Stimulated activated CD8-positive, alpha-beta memory T cell treated with anti-CD3 and anti-CD28 coated beads, Interleukin-7, amount 100 ng/mL, for 4 hours (primary cell): Measurements from ENCODE around the gene CACNA1C.
"Not testable (repeated sequence)": the region's sequence is repeated elsewhere in the genome, so short reads cannot be mapped to it uniquely, and the experiment has no call there.

Experiments used
- DNase-seq, 2 donors: peaks; one replicate each; pipeline ENCODE4 v3.0.0-alpha.2; 2020; ENCODE audit warnings: low read depth in 2 of 2

The CACNA1C gene

DNA sequence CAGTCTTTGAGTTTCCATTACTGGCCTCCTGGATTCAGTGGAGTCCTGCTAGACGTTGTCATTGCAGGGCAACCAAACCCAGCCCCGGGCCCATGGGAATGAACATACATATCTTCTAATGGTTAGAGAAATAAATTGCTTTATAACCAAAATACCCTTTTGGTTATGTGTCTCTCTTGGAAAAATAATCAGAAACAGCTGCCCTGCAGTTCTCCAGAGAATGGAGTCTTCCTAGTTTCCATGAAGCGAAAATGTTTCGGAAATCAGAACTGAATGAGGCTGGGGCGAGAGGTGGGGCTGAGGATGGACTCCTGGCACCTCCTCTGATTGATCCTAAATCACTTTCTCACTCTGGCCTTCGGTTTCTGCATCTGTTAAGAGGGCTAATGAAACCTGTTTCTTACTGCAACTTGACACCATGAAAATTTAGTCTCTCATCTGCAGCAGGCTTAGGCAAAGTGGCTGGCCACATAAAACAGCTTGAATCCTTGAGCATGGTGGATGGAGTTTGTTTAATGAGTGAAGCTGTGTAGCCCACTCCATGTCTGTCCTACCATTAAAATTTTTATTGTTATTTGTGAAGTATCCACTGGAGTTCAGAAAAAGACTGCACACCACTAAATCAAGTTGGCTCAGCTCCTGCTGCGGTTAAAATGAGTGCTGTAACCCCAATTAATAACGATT is 198.9 kb downstream of the CACNA1C start:
- DNase-seq = no peak

DNA sequence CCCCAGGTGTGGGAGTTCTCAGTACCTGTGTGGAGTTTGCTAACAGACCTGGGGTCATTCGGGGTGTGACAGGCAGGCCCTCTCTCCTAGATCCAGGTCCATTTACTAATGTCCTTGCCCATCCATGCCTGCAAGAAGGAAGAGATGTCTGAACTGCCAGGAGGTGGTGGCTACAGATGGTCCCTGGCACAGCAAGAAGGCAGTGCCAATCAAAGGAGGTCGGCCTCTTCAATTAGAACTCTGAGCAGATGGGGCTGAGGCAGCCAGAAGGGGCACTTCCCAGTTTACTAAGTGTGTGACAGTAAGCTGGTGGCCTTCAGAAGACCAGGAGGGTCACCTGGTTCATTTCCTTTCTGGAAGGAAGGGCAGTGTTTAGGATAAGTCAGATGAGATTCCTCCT is 202.5 kb downstream of the CACNA1C start:
- DNase-seq = no peak

DNA sequence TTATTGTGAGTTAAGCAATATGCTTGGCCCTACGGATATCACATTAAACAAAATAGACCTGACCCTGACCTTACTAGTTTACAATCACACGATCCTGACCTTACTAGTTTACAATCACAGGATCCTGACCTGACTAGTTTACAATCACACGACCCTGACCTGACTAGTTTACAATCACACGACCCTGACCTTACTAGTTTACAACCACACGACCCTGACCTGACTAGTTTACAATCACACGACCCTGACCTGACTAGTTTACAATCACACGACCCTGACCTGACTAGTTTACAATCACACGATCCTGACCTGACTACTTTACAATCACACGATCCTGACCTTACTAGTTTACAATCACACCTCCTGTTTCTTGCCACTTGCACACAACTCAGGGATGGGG is 202.9 kb downstream of the CACNA1C start:
- DNase-seq = not testable (repeated sequence)

DNA sequence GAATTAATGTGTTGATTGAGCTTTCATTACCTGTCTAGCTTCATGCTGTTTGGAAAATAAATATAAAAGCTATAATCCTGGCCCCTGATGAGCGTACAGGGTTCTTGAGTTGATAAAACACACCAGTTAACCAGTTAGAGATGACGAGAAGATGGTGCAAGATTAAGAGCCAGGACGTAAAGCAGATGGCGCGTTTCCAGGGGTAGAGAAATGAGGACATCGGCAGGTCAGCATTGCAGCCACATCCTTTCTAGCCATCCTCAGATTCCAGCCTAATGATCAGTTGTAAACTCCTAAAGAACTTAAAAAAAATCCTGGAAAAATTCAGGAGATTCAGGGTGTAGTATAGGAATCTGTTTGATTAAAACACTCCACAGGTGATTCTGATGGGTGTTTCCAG is 203.7 kb downstream of the CACNA1C start:
- DNase-seq = no peak

DNA sequence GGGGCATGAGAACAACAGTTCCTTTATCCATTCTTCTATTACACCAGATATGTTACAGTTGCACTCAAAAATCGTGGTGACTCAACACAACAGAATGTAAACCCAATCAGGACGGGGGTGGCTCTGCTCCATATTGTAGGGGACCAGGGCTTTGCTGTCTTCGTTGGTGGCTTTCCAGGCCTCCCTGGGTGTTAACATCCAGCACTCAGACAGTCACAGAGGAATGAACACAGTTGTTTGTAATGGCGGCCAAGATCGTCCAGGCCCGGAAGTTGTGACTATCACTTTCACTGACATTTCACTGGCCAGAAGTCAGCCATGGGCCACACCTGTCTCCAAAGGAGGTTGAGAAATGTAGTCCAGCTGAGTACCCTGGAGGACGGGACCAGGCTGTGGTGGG is 204.1 kb downstream of the CACNA1C start:
- DNase-seq = no peak

DNA sequence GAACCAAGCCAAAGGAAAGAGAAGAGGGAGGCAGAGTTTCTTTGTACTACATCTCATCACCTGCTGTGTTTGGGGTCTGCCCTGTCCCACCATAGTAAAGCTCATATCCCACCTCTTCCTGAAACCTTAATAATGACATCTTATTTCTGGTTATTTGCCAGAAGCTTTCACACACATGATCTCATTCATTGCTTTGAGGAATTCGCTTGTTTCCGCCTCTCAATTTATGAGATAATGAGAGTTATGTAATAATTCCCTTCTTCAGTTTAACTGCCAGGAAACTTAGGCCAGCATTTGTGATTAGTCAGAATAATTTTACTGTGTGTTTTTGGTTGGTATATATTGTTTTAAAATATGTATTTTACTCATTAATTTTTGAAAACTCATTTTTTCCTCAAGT is 205.2 kb downstream of the CACNA1C start:
- no peak for DNase-seq

DNA sequence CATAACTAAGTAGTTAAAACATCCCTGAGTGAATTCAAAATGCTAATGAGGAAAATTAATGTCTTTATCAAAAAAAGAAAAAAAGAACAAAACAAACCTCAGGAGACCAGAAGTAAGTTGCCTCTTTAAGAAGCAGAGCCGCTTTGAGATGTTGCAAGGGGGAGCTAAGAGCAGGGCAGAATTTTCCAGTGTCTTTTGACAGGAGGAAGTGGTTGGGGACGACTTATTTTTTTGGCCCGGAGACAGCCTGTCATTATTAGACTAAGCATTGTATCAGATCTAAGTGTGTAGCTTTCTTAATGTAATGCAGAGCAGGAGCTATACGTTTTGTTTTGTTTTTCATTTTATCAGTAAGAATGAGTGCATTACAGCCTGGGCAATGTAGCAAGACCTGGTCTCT is 206.6 kb downstream of the CACNA1C start:
- DNase-seq = no peak

DNA sequence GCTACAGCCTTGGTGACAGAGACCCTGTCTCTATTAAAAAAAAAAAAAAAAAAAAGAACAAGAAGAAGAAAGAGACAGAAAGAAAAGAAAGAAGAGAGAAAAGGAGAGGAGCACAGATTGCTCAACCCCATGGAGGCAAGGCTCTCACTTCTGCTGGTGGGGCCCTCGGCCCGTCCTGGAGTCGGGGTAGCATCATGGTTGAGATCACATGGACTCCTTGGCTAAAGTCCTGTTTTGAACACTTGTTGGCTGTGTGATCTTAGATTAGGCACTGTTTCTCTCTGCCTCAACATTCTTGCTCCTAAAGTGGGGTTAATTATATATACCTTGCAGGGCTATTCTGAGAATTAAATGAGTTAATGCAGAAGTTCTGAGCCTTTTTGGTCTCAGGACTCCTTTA is 207.7 kb downstream of the CACNA1C start:
- DNase-seq = no peak

DNA sequence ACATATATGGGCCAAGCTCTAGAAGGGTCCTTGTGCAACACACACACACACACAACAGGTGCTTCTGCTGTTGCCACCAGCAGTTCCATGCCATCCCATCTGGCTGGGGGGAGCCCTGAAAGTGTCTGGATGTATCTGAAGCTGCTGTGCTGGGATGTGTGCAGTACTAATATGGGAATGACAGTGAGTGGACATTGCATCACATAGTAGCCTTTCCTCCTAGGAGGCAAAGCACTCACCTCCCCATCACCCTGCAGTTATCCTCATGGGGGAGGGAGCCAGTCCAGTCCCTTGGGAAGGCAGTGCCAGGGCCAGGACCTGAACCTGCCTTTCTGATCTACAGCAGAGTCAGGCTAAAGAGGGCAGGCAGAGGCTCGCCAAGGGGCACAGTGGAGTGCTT is 208.9 kb downstream of the CACNA1C start:
- no peak for DNase-seq

DNA sequence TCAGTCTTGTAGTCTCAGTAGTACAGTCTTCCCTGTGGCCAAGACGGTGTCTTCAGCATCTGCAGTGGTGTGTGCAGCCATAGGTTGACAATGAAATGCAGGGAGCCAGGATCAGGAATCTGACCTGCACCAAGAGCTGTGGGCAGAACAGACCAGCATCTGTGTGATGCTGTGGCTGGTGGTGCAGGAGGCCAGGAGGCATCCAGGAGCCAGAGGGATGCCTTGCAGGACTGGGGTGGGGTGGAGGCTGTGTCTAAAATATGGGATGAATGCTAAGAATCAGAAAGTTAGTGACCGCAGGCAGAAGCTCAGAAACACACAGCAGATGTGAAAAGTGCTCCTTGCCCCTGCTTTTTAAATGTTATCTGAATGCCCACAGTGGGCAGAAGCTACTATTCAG is 209.7 kb downstream of the CACNA1C start:
- DNase-seq = no peak

DNA sequence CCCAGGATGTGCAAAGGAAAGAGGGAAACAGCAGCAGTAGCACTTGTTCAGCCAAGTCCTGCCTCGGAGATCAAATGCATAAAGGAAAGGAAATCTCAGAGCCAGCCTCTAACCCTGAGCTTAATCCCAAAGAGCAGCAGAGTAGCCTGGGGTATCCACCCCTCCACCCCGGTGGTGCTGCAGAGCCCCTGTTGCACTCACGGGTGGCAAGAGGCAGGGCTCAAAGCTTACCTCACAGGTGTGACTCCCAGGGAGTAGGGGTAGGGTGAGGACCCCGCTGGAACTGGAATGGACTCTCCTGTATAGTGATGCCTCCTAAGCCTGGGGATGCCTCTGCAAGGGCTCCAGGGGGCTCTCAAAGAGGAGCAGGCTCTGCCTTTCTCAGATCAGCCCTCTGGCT is 211.1 kb downstream of the CACNA1C start:
- no peak for DNase-seq

DNA sequence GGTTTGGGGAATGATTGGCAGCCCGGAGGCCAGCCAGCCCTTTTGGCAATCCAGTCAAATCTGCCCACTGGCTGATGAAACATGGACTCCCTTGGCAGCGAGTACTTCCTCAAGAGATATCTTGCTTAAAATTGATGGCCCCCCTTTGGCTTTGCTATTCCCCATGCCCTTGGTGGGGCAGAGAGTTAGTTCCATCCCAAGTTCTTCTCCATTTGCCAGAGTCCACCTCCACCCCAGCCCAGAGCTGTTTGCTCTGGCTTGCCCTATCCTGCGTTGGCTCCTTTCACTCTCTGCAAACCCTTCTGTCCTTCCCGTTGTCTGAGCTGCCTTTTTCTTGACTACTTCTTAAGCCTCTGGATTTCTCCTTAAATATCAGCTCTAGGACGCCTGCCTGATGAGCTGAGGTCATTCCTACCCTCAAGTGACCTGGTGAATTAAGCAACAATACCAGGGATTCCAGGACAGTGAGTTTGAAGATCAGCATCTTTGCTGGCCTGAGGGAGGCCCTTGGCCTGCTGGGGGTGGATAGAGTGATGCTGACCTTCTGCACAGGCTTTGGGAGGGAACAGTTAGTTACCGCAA is 212.0 kb downstream of the CACNA1C start:
- DNase-seq = no peak

DNA sequence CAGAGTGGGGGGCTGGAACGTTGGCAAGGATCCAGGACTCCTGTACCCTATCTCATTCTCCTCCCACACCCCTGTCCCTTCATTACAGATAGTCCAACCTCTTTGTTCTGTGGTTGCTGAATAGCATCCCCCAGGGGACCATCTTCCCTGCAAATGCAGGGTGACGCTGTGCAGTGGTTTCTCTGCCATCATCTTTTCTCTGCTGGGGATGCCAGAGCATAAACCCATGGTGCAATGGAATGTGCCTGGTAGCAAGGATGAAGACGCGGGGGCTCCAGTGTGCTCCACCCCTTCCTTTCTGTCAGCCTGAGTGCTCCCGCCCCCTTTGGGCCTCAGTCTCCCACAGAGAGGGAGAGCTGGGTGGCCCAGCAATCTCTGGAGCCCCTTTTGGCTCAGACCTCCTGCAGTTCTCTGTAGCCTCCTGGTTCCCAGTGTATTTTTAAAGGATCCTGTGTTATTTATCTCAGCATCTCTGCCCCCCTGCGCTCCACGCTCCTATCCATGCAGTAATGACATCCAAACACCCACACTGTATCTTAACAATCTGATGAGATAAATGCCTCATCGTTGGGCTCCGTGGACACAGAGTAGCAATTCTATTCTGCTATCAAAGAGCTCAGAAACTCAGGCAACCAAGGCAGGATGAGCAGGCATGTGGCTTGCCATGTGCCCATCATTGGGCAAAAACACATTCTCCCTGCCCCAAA is 212.8 kb downstream of the CACNA1C start:
- DNase-seq = no peak

DNA sequence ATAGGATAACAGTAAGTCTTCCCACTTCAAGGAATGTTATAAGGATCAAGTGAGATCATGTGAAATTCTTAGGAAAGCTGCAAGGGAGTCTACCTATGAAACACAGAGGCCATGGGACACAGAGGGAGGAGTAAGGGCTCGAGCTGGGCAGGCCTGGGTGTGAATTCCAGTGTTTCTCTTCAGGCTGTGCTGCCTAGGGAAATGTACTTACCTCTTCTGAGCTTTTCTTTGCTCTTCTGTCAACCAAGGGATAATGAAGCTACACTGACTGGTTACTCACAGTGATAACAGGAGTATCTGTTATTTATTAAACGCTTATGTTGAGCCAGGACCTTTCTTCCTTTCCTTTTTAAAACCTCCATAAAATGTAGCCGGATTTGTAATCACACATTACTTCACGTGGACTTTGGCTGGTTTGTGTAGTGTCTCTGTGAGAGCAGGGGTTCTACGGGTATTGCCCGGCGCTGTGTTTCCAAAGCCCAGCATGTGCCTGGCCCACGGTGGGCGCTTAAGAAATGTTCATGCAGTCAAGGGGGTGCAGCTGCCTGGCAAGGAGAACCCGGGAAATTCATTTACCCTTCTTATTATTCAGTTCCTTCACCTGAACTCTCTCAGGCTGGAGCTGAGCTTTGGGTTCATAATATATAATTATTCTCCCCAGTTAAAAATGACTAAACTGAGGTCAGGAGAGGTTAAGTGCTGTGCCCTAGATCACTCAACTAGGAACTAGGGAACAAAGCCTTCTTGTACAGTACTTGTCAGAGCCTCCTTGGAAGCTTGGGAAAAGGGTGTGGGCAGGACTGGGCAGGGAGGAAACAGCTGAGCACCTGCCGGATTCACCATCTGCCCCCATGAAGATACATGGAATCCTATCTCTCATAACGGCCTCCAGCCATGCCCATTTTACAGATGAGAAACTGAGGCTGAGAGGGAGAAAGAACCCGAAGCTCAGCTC is 214.2 kb downstream of the CACNA1C start:
- no peak for DNase-seq

DNA sequence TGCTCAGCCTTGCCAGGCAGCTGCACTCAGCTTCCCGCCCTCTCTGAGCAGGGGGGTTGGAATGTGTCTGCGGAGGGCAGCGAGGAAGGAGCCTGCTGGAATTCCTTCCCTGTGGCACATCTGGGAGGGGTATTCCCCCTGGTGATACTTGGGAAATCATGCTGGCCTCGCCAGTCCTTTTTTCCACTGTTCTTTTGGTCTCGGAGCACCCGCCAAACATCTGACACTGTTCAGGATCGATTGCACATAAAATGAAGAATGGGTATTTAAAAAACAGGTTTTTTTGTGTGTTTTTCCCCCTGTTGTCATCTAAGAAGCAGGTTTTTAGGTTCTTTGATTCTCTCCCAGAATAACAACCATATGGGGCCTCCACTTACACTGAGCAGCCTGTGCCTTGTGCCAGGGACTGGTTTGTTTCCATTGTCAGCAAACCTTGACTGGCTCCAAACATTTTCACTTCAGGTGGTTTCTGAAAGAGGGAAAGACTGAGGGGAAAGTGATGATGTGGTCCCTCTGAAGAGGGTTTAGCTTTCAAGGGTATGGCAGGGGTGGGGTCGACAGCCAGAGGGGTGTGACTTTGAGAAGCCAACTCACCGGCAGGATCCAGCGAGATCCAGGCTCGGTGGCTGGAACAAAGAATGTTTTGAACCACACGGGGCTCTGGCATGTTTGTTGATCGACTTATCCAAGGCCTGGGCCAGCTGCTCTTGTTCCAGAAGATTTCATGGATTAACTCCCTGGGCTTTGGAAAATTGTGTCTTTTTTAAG is 215.1 kb downstream of the CACNA1C start:
- no peak for DNase-seq

DNA sequence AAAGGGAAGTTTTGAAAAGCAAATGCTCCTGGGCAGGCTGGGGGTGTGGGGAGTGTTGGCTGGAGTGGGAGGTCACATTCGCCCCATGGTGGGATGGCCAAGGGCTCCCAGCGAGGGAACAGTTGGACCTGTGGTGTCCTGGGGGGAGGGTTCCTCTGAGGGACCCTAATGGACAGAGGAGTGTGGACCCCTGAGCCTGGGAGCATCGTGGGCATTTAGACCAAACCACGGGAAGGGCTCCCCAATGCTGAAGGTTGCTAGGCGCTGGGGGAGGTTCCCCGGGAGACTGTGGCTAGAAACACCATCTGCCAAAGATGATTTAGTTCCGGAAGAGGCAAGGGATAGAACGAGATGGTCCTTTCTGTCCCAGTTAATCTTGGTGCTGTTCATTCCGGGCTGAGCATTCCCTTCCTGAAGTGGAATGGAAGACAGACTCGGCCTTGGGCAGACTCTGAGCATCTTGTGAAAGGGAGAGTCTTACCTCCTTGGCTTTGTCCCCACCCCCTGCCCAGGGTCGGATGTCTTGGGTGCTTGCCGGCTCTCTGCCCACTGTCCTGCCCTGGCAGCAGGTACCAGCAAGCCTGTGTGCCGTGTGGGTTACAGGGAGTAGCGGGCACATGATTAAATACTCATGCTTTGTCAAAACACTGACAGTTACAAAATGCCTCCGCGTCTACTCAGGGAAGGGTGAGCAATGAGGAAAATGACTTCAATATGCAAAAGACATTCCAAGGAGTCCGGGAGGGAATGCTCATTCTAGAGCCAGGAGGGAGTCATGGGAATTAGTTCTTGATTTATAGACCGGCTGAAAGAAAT is 215.9 kb downstream of the CACNA1C start:
- no peak for DNase-seq

DNA sequence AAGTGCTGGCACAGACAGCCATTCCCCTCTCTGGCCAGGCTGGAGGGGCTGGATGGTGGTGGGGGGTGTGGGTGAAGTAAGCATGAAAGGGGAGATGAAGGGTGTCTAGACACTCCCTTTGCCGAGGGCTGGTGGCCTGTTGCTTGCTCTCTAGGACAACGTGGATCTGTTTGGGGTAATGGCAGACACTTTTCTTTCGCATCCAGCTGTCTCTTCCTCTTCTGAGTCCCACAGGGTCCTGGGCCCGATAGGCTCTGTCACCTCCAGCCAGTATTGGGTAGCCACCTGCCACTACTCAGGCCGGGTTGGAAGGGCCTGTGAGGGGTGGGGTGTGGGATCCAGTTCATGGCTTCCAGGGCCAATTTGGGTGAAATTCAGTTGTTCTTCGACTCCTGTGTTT is 218.1 kb downstream of the CACNA1C start:
- no peak for DNase-seq

DNA sequence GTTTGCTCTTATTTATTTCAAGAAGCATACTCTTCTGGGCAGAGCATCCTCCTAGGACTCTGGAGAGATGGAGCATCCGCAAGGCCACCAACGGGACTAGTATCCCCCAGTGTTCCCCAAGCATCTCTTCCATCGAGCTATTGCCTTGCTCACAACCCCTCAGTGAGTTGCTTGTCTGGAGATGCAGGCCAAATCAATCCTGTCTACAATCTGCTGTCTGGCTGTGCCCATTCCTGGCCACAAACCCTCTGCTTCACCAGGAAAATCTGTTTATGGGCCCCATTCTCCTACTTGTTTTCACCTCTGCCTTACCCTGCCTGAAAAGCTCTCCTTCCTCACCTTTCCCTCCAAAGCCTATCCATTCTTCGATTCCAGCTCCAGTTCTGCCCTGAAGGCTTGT is 219.2 kb downstream of the CACNA1C start:
- DNase-seq = no peak

DNA sequence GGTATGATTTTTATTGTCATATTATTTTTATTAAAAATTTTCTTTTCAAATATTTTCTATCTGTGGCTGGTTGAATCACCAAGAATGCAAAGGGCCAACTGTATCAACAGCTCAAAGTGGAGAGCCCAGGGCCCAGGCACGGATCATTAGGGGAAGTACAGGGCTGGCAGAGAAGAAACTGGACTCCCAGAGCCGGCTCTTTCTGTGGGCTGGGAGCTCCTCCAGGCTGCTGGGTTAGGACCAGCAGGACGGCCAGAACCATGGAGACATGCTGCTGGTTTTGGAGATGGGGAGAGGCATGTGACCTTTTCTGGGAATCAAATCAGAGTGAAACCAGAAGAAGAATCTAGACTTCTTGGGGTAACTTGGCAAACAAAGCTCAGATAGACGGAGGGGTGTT is 220.5 kb downstream of the CACNA1C start:
- no peak for DNase-seq

DNA sequence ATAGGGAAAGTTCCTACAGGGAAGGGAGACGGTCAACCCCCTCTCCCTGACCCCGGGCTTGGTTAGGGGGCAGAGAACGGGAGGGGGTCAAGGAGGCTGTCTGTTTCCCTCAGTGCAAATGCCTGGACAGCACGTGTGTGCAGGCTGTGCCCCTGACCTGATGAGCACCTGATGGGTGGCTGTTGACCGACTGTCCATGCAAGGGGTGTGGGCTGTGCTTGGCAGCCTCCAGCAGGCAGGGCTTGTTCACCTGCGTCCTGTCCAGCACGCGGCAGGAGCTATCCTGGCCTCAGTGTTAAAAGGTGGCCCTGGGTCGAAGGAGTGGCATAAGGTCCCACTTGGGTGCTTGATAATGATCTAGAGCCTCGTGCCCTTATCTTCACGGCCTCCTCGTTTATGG is 221.0 kb downstream of the CACNA1C start:
- DNase-seq = no peak

DNA sequence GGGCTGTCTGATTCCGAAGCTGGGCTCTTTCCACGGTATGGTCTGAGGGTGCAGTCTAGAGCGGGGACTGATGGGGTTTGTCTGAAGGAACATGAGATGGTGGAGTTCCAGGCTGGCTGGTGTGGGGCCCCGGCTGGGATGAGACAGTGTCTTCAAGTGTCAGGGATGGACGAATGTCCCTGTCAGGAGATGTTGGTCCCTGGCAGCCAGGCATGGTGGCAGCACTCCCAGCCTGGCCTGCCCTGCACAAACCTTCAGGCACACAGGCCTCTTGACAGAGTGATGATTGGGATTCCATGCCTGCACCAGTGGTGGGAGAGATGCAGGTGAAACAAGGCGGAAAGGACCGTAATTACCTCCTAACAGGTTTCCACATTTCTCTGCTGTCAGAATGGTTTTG is 221.9 kb downstream of the CACNA1C start:
- no peak for DNase-seq
